Activated naive CD4-positive, alpha-beta T cell treated with anti-CD3 and anti-CD28 coated beads for 36 hours (primary cell): ENCODE data around the gene ROCK1. TPM values are rescaled to one million over a fixed set of nuclear protein-coding genes. Genes with fewer than 3 reads are reported as not detected.
"Not testable (repeated sequence)": the region's sequence is repeated elsewhere in the genome, so short reads cannot be mapped to it uniquely, and the experiment has no call there.

Source experiments
- CTCF ChIA-PET: fragments of 350-600 bp; sonication (Branson Sonifier 250); formaldehyde crosslinking; loops from one replicate; lab custom pipeline; 2021; ENCODE audit warnings: antibody characterized with exemption; lab: Charles Lee
- DNase-seq: peaks from one replicate; pipeline ENCODE4 v3.0.0-alpha.2; 2020
- H3K27ac Mint-ChIP-seq: one replicate; pipeline ENCODE4 v1.8.0; 2021; ENCODE audit warnings: mild to moderate bottlenecking, mixed read lengths
- H3K27me3 Mint-ChIP-seq: one replicate; pipeline ENCODE4 v1.8.0; 2021; ENCODE audit warnings: low read depth, mixed read lengths
- H3K36me3 Mint-ChIP-seq: one replicate; pipeline ENCODE4 v1.8.0; 2021; ENCODE audit warnings: low read depth, mixed read lengths
- H3K4me1 Mint-ChIP-seq: one replicate; pipeline ENCODE4 v1.8.0; 2021; ENCODE audit warnings: low read depth, mixed read lengths
- H3K4me3 Mint-ChIP-seq: one replicate; pipeline ENCODE4 v1.8.0; 2021; ENCODE audit warnings: mild to moderate bottlenecking, moderate library complexity, mixed read lengths
- H3K9me3 Mint-ChIP-seq: one replicate; pipeline ENCODE4 v1.8.0; 2021; ENCODE audit warnings: mixed read lengths
- intact Hi-C: fragments of 100-400 bp; cut with micrococcal nuclease; formaldehyde crosslinking; loops from one replicate; pipeline ENCODE4 v1.15.1; 2023
- total RNA-seq, 2 experiments: library from RNA; stranded (reverse); gene quantifications; one replicate each; pipeline ENCODE4 v1.2.3, GENCODE V29; 2021

Gene ROCK1
- total RNA-seq, 2 experiments from 2014 or later = 49.8 to 51.5 TPM

DNA sequence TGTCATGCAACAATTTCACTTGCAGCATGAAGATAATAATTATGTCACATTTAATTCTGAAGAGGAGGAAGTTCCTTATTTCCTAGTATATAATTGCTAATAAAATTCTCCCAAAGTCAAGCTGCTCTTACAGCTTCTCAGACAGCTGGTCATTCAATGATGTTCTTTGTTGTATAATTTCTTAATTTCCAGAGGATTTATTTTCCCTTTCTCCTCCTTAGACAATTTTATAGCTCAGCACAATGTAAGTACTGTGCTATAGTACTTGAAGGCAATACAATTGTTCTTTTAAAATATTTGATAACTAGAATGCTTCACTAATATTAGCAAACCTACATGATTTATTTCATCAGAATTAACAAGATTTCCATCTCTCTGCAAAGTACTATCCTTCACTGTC is 73.4 kb downstream of the ROCK1 start:
- no peaks in the 10 kb centered on the region for H3K27me3 Mint-ChIP-seq
- intact Hi-C loops = no loop called here
- no peaks in the 10 kb centered on the region for H3K9me3 Mint-ChIP-seq
- peaks cover 1% of the 10 kb centered on the region for H3K4me1 Mint-ChIP-seq
- H3K27ac Mint-ChIP-seq = no peak overlapping the region
- CTCF ChIA-PET = no interaction called here
- no peak overlapping the region for H3K4me3 Mint-ChIP-seq
- DNase-seq = no peak
- H3K36me3 Mint-ChIP-seq = peaks cover 31% of the 10 kb centered on the region

DNA sequence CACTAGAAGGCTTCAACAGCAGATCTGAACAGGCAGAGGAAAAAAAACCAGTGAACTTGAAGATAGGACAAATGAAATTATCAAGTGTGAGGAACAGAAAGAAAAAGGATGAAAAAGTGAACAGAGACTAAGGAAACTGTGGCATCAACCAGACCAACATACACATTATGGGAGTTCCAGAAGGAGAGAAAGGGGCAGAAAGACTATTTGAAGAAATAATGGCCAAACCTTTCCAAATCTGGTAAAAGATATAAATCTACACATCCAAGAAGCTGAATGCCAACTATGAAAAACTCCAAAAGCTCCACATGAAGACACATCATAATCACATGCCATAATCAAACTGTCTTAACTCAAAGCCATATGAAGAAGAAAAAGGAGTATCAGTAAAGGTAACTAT is 79.8 kb downstream of the ROCK1 start:
- no peak for DNase-seq
- H3K4me1 Mint-ChIP-seq = peaks cover 8% of the 10 kb centered on the region
- peaks cover 44% of the 10 kb centered on the region for H3K36me3 Mint-ChIP-seq
- H3K27ac Mint-ChIP-seq = no peak overlapping the region
- CTCF ChIA-PET = no interaction called here
- H3K9me3 Mint-ChIP-seq = peaks cover 8% of the 10 kb centered on the region
- H3K4me3 Mint-ChIP-seq = no peak overlapping the region
- intact Hi-C loops = no loop called here
- H3K27me3 Mint-ChIP-seq = no peaks in the 10 kb centered on the region

DNA sequence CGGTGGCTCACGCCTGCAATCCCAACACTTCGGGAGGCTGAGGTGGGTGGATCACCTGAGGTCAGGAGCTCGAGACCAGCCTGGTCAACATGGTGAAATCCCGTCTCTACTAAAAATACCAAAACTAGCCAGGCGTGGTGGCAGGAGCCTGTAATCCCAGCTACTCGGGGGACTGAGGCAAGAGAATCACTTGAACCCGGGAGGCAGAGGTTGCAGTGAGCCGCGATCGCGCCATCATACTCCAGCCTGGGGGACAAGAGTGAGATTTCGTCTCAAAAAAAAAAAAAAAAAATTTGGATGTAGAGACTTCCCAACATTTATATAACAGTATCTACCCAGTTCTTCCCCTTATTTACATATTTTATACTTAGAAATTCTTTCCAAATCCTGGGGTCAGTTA is 93.4 kb downstream of the ROCK1 start:
- H3K27ac Mint-ChIP-seq, H3K4me1 Mint-ChIP-seq, CTCF ChIA-PET, H3K9me3 Mint-ChIP-seq, H3K27me3 Mint-ChIP-seq, H3K4me3 Mint-ChIP-seq, DNase-seq: not testable (repeated sequence)
- intact Hi-C loops = loop anchor here (10.0 kb wide), 1 partner anchor 97 kb away; the partner anchor contains the start of gene ROCK1
- peaks cover 52% of the 10 kb centered on the region for H3K36me3 Mint-ChIP-seq

DNA sequence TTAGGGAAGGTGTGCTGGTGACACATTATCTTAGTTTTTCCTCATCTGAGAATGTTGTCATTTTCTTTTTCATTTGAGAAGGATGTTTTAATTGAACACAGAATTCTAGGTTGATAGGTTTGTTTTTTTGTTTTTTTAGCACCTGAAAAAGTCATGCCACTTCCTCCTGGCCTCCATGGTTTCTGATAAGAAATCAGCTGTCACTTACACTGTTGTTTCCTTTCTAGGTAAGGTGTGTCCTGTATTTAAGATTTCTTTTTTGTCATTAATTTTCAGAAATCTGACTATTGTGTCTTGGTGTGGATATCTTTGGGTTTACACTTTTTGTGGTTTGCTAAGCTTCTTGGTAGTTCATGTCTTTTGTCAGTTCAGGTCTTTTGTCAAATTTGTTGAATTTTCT is 99.3 kb downstream of the ROCK1 start:
- intact Hi-C loops = loop anchor here (10.0 kb wide), 1 partner anchor 102 kb away; the partner anchor contains the start of gene ROCK1
- DNase-seq = no peak
- H3K9me3 Mint-ChIP-seq = peaks cover 12% of the 10 kb centered on the region
- peaks cover 56% of the 10 kb centered on the region for H3K36me3 Mint-ChIP-seq
- no peak overlapping the region for H3K27ac Mint-ChIP-seq
- H3K27me3 Mint-ChIP-seq = no peaks in the 10 kb centered on the region
- CTCF ChIA-PET = no interaction called here
- H3K4me1 Mint-ChIP-seq = no peaks in the 10 kb centered on the region
- no peak overlapping the region for H3K4me3 Mint-ChIP-seq

DNA sequence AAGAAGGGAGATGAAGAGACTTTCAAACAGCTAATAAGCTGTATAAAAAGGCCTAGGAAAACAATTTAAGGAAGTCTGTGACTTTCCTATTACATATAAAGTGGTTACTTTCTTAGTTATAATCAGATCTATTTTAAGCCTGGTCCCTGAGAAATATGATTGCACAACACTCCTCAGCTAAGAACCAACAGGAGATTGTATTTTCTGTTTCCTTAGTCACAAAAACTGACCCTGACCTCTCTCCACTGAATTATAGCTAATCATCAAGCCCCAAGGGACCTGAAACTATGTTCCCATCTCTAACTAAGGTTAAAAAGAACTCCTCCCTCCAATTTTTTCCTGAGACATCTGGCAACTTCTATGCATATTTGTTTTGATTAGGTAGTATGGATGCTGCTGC is 106.9 kb downstream of the ROCK1 start:
- DNase-seq = no peak
- no peaks in the 10 kb centered on the region for H3K9me3 Mint-ChIP-seq
- intact Hi-C loops = no loop called here
- H3K4me1 Mint-ChIP-seq = peaks cover 13% of the 10 kb centered on the region
- CTCF ChIA-PET = interaction anchor here (0.7 to 2.4 kb wide), 2 partner anchors 34 to 175 kb away, joined by 3 to 13 read pairs; no protein-coding TSS in a partner anchor
- no peaks in the 10 kb centered on the region for H3K27me3 Mint-ChIP-seq
- peaks cover 36% of the 10 kb centered on the region for H3K36me3 Mint-ChIP-seq
- no peak overlapping the region for H3K4me3 Mint-ChIP-seq
- H3K27ac Mint-ChIP-seq = no peak overlapping the region

DNA sequence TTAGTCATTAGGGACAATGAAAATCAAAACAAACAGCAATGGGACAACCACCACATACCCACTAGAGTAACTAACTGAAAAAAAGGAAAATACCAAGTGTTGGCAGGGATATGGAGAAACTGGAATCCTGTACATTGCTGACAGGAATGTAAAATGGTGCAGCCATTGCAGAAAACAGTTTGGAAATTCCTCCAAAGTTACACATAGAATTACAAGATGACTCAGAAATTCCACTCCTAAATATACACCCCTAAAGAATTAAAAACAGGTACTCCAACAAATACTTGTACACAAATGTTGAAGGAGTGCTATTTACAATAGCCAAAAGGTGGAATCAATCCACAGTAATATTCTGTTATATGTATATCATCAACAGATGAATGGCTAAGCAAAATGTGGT is 110.9 kb downstream of the ROCK1 start:
- intact Hi-C loops = no loop called here

DNA sequence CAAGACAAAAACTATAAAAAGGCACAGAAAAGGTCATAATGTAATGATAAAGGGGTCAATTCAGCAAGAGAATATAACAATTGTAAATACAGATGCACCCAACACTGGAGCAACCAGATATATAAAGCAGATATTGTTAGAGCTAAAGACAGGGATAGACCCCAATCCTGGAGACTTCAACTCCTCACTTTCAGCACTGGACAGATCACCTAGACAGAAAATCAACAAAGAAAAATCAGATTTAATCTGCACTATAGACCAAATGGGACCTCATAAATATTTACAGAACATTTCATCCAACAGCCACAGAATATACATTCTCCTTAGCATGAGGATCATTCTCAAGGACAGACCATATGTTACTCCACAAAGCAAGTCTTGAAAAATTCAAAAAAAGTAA is 114.2 kb downstream of the ROCK1 start:
- intact Hi-C loops = no loop called here
- CTCF ChIA-PET = interaction anchor here (0.6 kb wide), 1 partner anchor 261 kb away, joined by 4 read pairs; no protein-coding TSS in a partner anchor
- Mint-ChIP-seq H3K4me1 (peaks cover 29% of the 10 kb centered on the region), H3K36me3 (peaks cover 32% of the 10 kb centered on the region), H3K9me3 (no peaks in the 10 kb centered on the region), H3K4me3 (no peak overlapping the region), H3K27me3 (no peaks in the 10 kb centered on the region), H3K27ac (no peak overlapping the region)
- no peak for DNase-seq

More for the DNA sequence above, 110.9 kb downstream of the ROCK1 start:
- Mint-ChIP-seq H3K4me3 (no peak overlapping the region), H3K27ac (no peak overlapping the region), H3K9me3 (no peaks in the 10 kb centered on the region), H3K36me3 (peaks cover 44% of the 10 kb centered on the region), H3K4me1 (peaks cover 29% of the 10 kb centered on the region), H3K27me3 (no peaks in the 10 kb centered on the region)
- DNase-seq = no peak
- CTCF ChIA-PET = no interaction called here

DNA sequence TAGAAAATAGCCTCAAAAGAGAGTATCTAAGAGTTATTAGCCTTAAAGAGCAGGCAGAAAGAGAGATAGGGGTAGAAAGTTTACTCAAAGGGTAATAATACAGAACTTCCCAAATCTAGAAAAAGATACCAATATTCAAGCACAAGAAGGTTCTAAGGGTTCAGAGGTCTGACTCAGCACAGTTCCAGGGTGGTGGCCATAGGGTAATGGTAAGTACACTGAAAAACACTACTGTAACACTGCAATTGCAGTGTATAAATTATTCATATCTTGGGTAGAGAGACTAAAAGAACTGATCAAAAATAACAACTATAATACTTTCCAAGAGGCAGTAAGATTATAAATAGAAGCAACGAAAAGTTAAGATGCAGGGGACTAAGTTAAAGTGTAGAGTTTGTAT is 115.2 kb downstream of the ROCK1 start:
- no peak overlapping the region for H3K27ac Mint-ChIP-seq
- CTCF ChIA-PET = no interaction called here
- no peak for DNase-seq

DNA sequence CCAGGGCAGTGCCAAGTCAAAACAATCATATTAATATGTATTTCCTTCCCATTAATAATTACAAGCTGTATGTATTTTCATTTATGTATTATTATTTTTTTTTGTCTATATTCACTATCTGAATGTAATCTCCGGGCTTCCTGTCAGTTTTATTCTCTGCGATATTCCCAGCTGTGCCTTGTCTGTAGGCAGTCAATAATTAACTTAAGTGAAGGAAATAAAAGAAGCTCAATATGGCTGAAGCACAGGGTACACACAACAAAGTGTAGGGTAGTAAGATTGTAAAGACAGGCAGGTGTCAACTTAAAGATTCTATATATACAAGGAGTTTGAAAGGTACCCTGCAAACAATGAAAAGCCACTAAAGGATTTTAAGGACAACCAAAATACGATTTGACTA is 122.9 kb downstream of the ROCK1 start:
- H3K36me3 Mint-ChIP-seq = peaks cover 36% of the 10 kb centered on the region
- DNase-seq = no peak
- H3K27me3 Mint-ChIP-seq = no peaks in the 10 kb centered on the region
- no peak overlapping the region for H3K27ac Mint-ChIP-seq
- intact Hi-C loops = no loop called here
- H3K4me3 Mint-ChIP-seq = no peak overlapping the region
- H3K4me1 Mint-ChIP-seq = no peaks in the 10 kb centered on the region
- CTCF ChIA-PET = interaction anchor here (0.8 kb wide), 1 partner anchor 8 kb away, joined by 3 read pairs; no protein-coding TSS in a partner anchor
- no peaks in the 10 kb centered on the region for H3K9me3 Mint-ChIP-seq

More for the DNA sequence above, 115.2 kb downstream of the ROCK1 start:
- H3K36me3 Mint-ChIP-seq = peaks cover 28% of the 10 kb centered on the region
- H3K27me3 Mint-ChIP-seq = no peaks in the 10 kb centered on the region
- no peaks in the 10 kb centered on the region for H3K9me3 Mint-ChIP-seq
- H3K4me3 Mint-ChIP-seq = no peak overlapping the region
- intact Hi-C loops = no loop called here
- H3K4me1 Mint-ChIP-seq = peaks cover 29% of the 10 kb centered on the region

DNA sequence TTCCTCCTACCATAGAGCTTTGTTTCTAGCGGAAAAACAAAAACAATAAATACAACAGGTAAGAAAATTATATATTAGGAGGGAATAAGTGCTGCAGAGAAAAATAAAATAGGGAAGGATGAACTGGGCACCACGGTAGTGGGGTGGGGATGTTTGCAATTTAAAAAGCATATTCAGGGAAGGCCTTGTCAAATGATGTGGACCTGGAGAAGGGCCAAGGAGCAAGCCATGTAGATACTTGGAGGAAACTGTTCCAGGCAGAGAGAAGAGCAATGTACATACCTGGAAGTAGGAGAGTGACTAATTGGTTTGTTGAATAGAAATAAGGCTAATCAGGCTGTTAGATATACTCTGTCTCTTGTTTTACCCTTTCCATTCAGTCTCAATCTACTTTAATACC is 136.5 kb downstream of the ROCK1 start:
- no peak overlapping the region for H3K27ac Mint-ChIP-seq
- no peaks in the 10 kb centered on the region for H3K4me1 Mint-ChIP-seq
- no peak overlapping the region for H3K4me3 Mint-ChIP-seq
- intact Hi-C loops = no loop called here
- no peak for DNase-seq
- H3K36me3 Mint-ChIP-seq = peaks cover 31% of the 10 kb centered on the region
- no peaks in the 10 kb centered on the region for H3K9me3 Mint-ChIP-seq
- CTCF ChIA-PET = interaction anchor here (0.6 kb wide), 1 partner anchor 126 kb away, joined by 4 read pairs; no protein-coding TSS in a partner anchor
- no peaks in the 10 kb centered on the region for H3K27me3 Mint-ChIP-seq

DNA sequence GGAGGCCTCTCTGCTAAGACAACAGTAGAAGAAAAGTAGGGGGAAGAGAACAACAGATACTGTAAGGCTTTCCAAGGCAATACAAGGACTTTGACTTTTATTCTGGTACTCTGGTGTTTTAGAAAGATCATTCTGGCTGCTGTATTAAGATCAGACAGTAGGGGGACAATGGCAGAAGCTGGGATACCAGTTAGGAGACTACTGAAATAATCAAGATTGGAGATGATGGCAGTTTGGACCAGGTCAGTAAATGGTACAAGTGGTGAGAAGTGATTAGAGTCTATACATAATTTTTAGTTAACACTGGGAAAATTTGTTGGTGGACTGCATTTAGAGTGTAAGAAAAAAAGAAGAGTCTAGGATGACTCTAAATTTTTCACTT is 139.7 kb downstream of the ROCK1 start:
- intact Hi-C loops = loop anchor here (2.0 kb wide), 1 partner anchor 139 kb away; the partner anchor contains the start of gene ROCK1
- Mint-ChIP-seq H3K27me3 (no peaks in the 10 kb centered on the region), H3K9me3 (no peaks in the 10 kb centered on the region), H3K36me3 (peaks cover 23% of the 10 kb centered on the region), H3K4me3 (no peak overlapping the region), H3K27ac (no peak overlapping the region), H3K4me1 (no peaks in the 10 kb centered on the region)
- no peak for DNase-seq
- CTCF ChIA-PET = no interaction called here

DNA sequence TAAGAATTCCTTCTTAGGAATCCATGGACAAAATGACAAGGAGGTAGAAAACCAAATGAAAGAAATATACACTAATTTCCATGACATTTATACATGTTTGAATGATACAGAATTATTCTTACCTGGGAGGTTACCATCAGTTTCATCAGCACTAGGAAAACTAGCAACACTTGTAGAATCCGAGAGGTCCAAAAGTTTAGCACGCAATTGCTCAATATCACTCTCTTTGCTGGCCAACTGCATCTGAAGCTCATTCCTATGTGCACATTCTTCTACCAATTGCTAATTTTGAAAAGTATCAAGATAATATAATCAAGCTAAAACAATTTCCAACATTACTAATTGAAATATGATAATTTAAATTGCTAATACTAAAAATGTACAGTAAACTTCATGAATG is 144.8 kb downstream of the ROCK1 start:
- Mint-ChIP-seq H3K27ac (no peak overlapping the region), H3K36me3 (peaks cover 27% of the 10 kb centered on the region), H3K4me3 (no peak overlapping the region), H3K9me3 (no peaks in the 10 kb centered on the region), H3K27me3 (no peaks in the 10 kb centered on the region), H3K4me1 (no peaks in the 10 kb centered on the region)
- intact Hi-C loops = no loop called here
- no peak for DNase-seq
- CTCF ChIA-PET = interaction anchor here (0.6 to 0.8 kb wide), 2 partner anchors 85 to 369 kb away, joined by 3 read pairs; no protein-coding TSS in a partner anchor

DNA sequence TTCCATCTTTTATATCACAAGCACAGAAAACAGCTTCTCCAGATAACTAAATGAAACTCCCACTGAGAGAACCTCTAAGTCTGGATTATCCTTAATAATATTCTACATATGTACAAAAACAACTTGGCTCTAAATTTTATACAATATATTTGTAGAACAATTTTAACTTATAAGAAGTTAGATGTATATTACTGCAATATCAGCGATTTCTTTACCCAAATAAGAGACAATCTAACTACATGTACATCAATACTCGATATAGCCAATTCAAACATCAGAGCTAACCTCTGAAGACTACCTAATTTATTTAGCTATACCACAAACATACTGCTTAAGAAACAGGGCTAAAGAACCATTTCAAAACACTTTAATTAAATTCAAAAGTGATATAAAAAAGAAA is 148.6 kb downstream of the ROCK1 start:
- Mint-ChIP-seq H3K27me3 (no peaks in the 10 kb centered on the region), H3K9me3 (no peaks in the 10 kb centered on the region), H3K27ac (no peak overlapping the region), H3K36me3 (peaks cover 31% of the 10 kb centered on the region), H3K4me1 (no peaks in the 10 kb centered on the region), H3K4me3 (no peak overlapping the region)
- intact Hi-C loops = no loop called here
- CTCF ChIA-PET = no interaction called here
- no peak for DNase-seq
